Measurements from ENCODE around the gene IGF2R.

IGF2R gene

GRCh38 chr6:160043784-160044183, 74.9 kb downstream of the IGF2R start:
- no peak overlapping the region for H3K9ac ChIP-seq (ENCODE audit: low read length)
- no peaks in the 10 kb centered on the region for H3K27me3 ChIP-seq (ENCODE audit: control insufficient read depth in 1 of 2, insufficient read depth in 2 of 2, low read length in 2 of 2)
- H3K9me3 ChIP-seq (ENCODE audit: low read length), result no peaks in the 10 kb centered on the region
- no peak overlapping the region for H3K27ac ChIP-seq (ENCODE audit: low read depth, low read length)
- no peak overlapping the region for H3K4me3 ChIP-seq (ENCODE audit: low read depth in 1 of 2, low read length in 2 of 2)
- peaks cover 57% of the 10 kb centered on the region for H3K36me3 ChIP-seq (ENCODE audit: insufficient read depth, low read length)
- H3K4me1 ChIP-seq (ENCODE audit: insufficient read depth, low read length), result peaks cover 6% of the 10 kb centered on the region

- peaks cover 6% of the 10 kb centered on the region for H3K4me1 ChIP-seq (ENCODE audit: insufficient read depth, low read length)
- H3K9ac ChIP-seq (ENCODE audit: low read length), result no peak overlapping the region
- H3K36me3 ChIP-seq (ENCODE audit: insufficient read depth, low read length), result peaks cover 66% of the 10 kb centered on the region
- H3K27me3 ChIP-seq (ENCODE audit: control insufficient read depth in 1 of 2, insufficient read depth in 2 of 2, low read length in 2 of 2), result no peaks in the 10 kb centered on the region
- no peaks in the 10 kb centered on the region for H3K9me3 ChIP-seq (ENCODE audit: low read length)
- H3K4me3 ChIP-seq (ENCODE audit: low read depth in 1 of 2, low read length in 2 of 2), result no peak overlapping the region
- no peak overlapping the region for H3K27ac ChIP-seq (ENCODE audit: low read depth, low read length)
Measured at GRCh38 chr6:160044687-160045086, 75.8 kb downstream of the IGF2R start.

- H3K27me3 ChIP-seq (ENCODE audit: control insufficient read depth in 1 of 2, insufficient read depth in 2 of 2, low read length in 2 of 2), result no peaks in the 10 kb centered on the region
- no peaks in the 10 kb centered on the region for H3K9me3 ChIP-seq (ENCODE audit: low read length)
- no peak overlapping the region for H3K27ac ChIP-seq (ENCODE audit: low read depth, low read length)
- H3K4me1 ChIP-seq (ENCODE audit: insufficient read depth, low read length), result no peaks in the 10 kb centered on the region
- H3K4me3 ChIP-seq (ENCODE audit: low read depth in 1 of 2, low read length in 2 of 2), result no peak overlapping the region
- peaks cover 57% of the 10 kb centered on the region for H3K36me3 ChIP-seq (ENCODE audit: insufficient read depth, low read length)
- no peak overlapping the region for H3K9ac ChIP-seq (ENCODE audit: low read length)
Measured at GRCh38 chr6:160048471-160048870, 79.6 kb downstream of the IGF2R start.

DNA sequence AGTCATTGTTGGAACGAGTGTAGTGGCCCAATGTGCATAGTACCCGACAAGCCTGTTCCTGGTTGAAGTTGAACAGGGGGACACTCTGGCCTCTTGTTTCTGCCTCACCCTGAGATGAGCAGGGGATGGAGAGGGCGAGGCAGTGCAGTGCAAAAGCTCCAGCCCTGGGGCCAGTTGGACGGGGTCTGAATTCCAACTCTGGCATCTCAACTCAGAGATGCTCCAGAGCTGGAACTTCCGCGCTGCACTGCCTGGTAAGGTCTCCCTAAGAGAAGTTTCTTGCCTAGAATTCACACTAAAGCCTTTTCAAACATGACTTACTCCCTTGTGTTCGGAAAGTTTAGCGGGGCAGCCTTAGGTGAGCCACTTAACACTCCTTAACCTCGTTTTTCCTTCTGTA, 80.5 kb downstream of the IGF2R start:
- Histone ChIP-seq H3K4me3 (ENCODE audit: low read depth in 1 of 2, low read length in 2 of 2) (no peak overlapping the region), H3K9me3 (ENCODE audit: low read length) (no peaks in the 10 kb centered on the region), H3K4me1 (ENCODE audit: insufficient read depth, low read length) (no peaks in the 10 kb centered on the region), H3K36me3 (ENCODE audit: insufficient read depth, low read length) (peaks cover 64% of the 10 kb centered on the region), H3K9ac (ENCODE audit: low read length) (no peak overlapping the region), H3K27ac (ENCODE audit: low read depth, low read length) (no peak overlapping the region), H3K27me3 (ENCODE audit: control insufficient read depth in 1 of 2, insufficient read depth in 2 of 2, low read length in 2 of 2) (no peaks in the 10 kb centered on the region)

GRCh38 chr6:160050022-160050421, 81.1 kb downstream of the IGF2R start:
- Histone ChIP-seq H3K4me1 (ENCODE audit: insufficient read depth, low read length) (no peaks in the 10 kb centered on the region), H3K27ac (ENCODE audit: low read depth, low read length) (no peak overlapping the region), H3K27me3 (ENCODE audit: control insufficient read depth in 1 of 2, insufficient read depth in 2 of 2, low read length in 2 of 2) (no peaks in the 10 kb centered on the region), H3K4me3 (ENCODE audit: low read depth in 1 of 2, low read length in 2 of 2) (no peak overlapping the region), H3K36me3 (ENCODE audit: insufficient read depth, low read length) (peaks cover 66% of the 10 kb centered on the region), H3K9ac (ENCODE audit: low read length) (no peak overlapping the region), H3K9me3 (ENCODE audit: low read length) (no peaks in the 10 kb centered on the region)

GRCh38 chr6:160051390-160051789, 82.5 kb downstream of the IGF2R start:
- Histone ChIP-seq H3K27ac (ENCODE audit: low read depth, low read length) (no peak overlapping the region), H3K36me3 (ENCODE audit: insufficient read depth, low read length) (peaks cover 75% of the 10 kb centered on the region), H3K4me1 (ENCODE audit: insufficient read depth, low read length) (no peaks in the 10 kb centered on the region), H3K9me3 (ENCODE audit: low read length) (no peaks in the 10 kb centered on the region), H3K27me3 (ENCODE audit: control insufficient read depth in 1 of 2, insufficient read depth in 2 of 2, low read length in 2 of 2) (no peaks in the 10 kb centered on the region), H3K9ac (ENCODE audit: low read length) (no peak overlapping the region), H3K4me3 (ENCODE audit: low read depth in 1 of 2, low read length in 2 of 2) (no peak overlapping the region)

DNA sequence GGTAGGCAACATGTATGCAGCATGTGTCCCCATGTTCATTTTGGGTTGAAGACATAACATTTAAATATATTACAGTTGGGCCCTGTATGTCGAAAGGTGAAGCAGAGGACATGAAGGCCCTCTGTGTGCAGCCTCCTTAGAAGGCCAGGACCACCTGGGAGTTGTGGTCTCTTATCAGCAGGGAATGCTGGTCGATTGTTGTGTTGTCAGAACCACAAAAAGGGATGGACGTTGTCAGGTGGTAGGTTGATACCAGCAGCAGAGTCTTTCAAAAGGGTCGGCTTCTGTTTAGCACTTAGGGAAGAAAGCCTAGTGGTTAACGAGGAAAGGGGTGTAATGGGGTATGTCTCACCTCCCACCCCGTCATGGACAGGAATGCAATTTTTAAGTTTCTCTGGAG, 85.4 kb downstream of the IGF2R start:
- no peak overlapping the region for H3K27ac ChIP-seq (ENCODE audit: low read depth, low read length)
- no peaks in the 10 kb centered on the region for H3K4me1 ChIP-seq (ENCODE audit: insufficient read depth, low read length)
- no peak overlapping the region for H3K4me3 ChIP-seq (ENCODE audit: low read depth in 1 of 2, low read length in 2 of 2)
- H3K27me3 ChIP-seq (ENCODE audit: control insufficient read depth in 1 of 2, insufficient read depth in 2 of 2, low read length in 2 of 2), result no peaks in the 10 kb centered on the region
- no peak overlapping the region for H3K9ac ChIP-seq (ENCODE audit: low read length)
- H3K9me3 ChIP-seq (ENCODE audit: low read length), result no peaks in the 10 kb centered on the region
- peaks cover 65% of the 10 kb centered on the region for H3K36me3 ChIP-seq (ENCODE audit: insufficient read depth, low read length)

- Histone ChIP-seq H3K27ac (ENCODE audit: low read depth, low read length) (no peak overlapping the region), H3K9ac (ENCODE audit: low read length) (no peak overlapping the region), H3K9me3 (ENCODE audit: low read length) (no peaks in the 10 kb centered on the region), H3K4me3 (ENCODE audit: low read depth in 1 of 2, low read length in 2 of 2) (no peak overlapping the region), H3K36me3 (ENCODE audit: insufficient read depth, low read length) (peaks cover 65% of the 10 kb centered on the region), H3K4me1 (ENCODE audit: insufficient read depth, low read length) (no peaks in the 10 kb centered on the region), H3K27me3 (ENCODE audit: control insufficient read depth in 1 of 2, insufficient read depth in 2 of 2, low read length in 2 of 2) (no peaks in the 10 kb centered on the region)
Measured at GRCh38 chr6:160054913-160055312, 86.0 kb downstream of the IGF2R start.

- Histone ChIP-seq H3K27ac (ENCODE audit: low read depth, low read length) (no peak overlapping the region), H3K36me3 (ENCODE audit: insufficient read depth, low read length) (peaks cover 66% of the 10 kb centered on the region), H3K9ac (ENCODE audit: low read length) (no peak overlapping the region), H3K4me1 (ENCODE audit: insufficient read depth, low read length) (no peaks in the 10 kb centered on the region), H3K27me3 (ENCODE audit: control insufficient read depth in 1 of 2, insufficient read depth in 2 of 2, low read length in 2 of 2) (no peaks in the 10 kb centered on the region), H3K9me3 (ENCODE audit: low read length) (no peaks in the 10 kb centered on the region), H3K4me3 (ENCODE audit: low read depth in 1 of 2, low read length in 2 of 2) (no peak overlapping the region)
Measured at GRCh38 chr6:160055378-160055777, 86.5 kb downstream of the IGF2R start.

DNA sequence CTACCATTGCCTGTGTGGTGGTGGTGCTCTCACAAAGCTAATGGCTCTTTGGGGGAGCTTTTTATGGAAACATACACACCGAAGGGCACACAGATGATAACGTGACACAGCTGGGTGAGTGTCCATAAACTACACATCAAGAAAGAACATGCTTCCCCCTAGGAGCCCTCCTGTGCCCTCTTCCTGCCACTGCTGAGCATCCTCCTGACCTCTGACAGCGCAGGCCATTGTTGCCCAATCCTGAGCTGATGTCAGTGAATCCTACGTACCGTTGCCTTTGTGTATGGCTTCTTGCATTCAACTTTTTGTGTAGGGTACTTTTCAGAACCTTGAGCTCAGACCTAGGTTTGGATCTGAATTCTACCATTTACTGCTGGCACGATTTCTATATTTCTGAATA, 86.9 kb downstream of the IGF2R start:
- Histone ChIP-seq H3K27me3 (ENCODE audit: control insufficient read depth in 1 of 2, insufficient read depth in 2 of 2, low read length in 2 of 2) (no peaks in the 10 kb centered on the region), H3K27ac (ENCODE audit: low read depth, low read length) (no peak overlapping the region), H3K4me3 (ENCODE audit: low read depth in 1 of 2, low read length in 2 of 2) (no peak overlapping the region), H3K36me3 (ENCODE audit: insufficient read depth, low read length) (peaks cover 65% of the 10 kb centered on the region), H3K4me1 (ENCODE audit: insufficient read depth, low read length) (no peaks in the 10 kb centered on the region), H3K9me3 (ENCODE audit: low read length) (no peaks in the 10 kb centered on the region), H3K9ac (ENCODE audit: low read length) (no peak overlapping the region)

GRCh38 chr6:160057080-160057479, 88.2 kb downstream of the IGF2R start:
- H3K27ac ChIP-seq (ENCODE audit: low read depth, low read length), result no peak overlapping the region
- no peak overlapping the region for H3K4me3 ChIP-seq (ENCODE audit: low read depth in 1 of 2, low read length in 2 of 2)
- peaks cover 69% of the 10 kb centered on the region for H3K36me3 ChIP-seq (ENCODE audit: insufficient read depth, low read length)
- no peaks in the 10 kb centered on the region for H3K9me3 ChIP-seq (ENCODE audit: low read length)
- H3K4me1 ChIP-seq (ENCODE audit: insufficient read depth, low read length), result no peaks in the 10 kb centered on the region
- no peaks in the 10 kb centered on the region for H3K27me3 ChIP-seq (ENCODE audit: control insufficient read depth in 1 of 2, insufficient read depth in 2 of 2, low read length in 2 of 2)
- H3K9ac ChIP-seq (ENCODE audit: low read length), result no peak overlapping the region

- no peaks in the 10 kb centered on the region for H3K4me1 ChIP-seq (ENCODE audit: insufficient read depth, low read length)
- no peak overlapping the region for H3K27ac ChIP-seq (ENCODE audit: low read depth, low read length)
- no peaks in the 10 kb centered on the region for H3K9me3 ChIP-seq (ENCODE audit: low read length)
- H3K9ac ChIP-seq (ENCODE audit: low read length), result no peak overlapping the region
- H3K36me3 ChIP-seq (ENCODE audit: insufficient read depth, low read length), result peaks cover 78% of the 10 kb centered on the region
- H3K4me3 ChIP-seq (ENCODE audit: low read depth in 1 of 2, low read length in 2 of 2), result no peak overlapping the region
- no peaks in the 10 kb centered on the region for H3K27me3 ChIP-seq (ENCODE audit: control insufficient read depth in 1 of 2, insufficient read depth in 2 of 2, low read length in 2 of 2)
Measured at GRCh38 chr6:160058603-160059215, 89.8 kb downstream of the IGF2R start.
